Tibial artery (tissue), 4 donors: Measurements from ENCODE around the gene DMTF1.
A peak's percentile ranks its signal among the peaks of the same experiment; 100 is the strongest.

Experiments used
- DNase-seq, 2 donors: peaks; one replicate each; pipeline ENCODE4 v3.0.0-alpha.2; 2019
- H3K27ac ChIP-seq, 2 donors: fragments of 200-600 bp; sonication (generic) in 1 of 2; 1 replicate in 1 of 2; 2 replicates in 1 of 2; pipeline ENCODE4 v1.5.1; 2018 to 2019; ENCODE audit warnings: mild to moderate bottlenecking in 1 of 2
- H3K27me3 ChIP-seq, 2 donors: fragments of 200-600 bp; sonication (generic) in 1 of 2; one replicate each; pipeline versions ENCODE4 v1.5.1 to v1.6.0; 2016 to 2019
- H3K36me3 ChIP-seq, 3 donors: fragments of 200-600 bp; sonication (generic) in 2 of 3; one replicate each; pipeline ENCODE4 v1.5.1; 2016 to 2019; ENCODE audit warnings: mild to moderate bottlenecking in 2 of 3
- H3K4me1 ChIP-seq, 4 donors: fragments of 200-600 bp; sonication (generic) in 2 of 4; 1 replicate in 3 of 4; 2 replicates in 1 of 4; pipeline ENCODE4 v1.5.1; 2016 to 2019
- H3K4me3 ChIP-seq, 2 donors: fragments of 200-600 bp; sonication (generic) in 1 of 2; 1 replicate in 1 of 2; 2 replicates in 1 of 2; pipeline ENCODE4 v1.5.1; 2018 to 2019; ENCODE audit warnings: mild to moderate bottlenecking in 2 of 2
- H3K9me3 ChIP-seq, 3 donors: fragments of 200-600 bp; sonication (generic) in 1 of 3; one replicate each; pipeline ENCODE4 v1.5.1; 2016 to 2019
- intact Hi-C: fragments of 100-400 bp; cut with DNase I; formaldehyde crosslinking; loops from one replicate; pipeline ENCODE4 v1.15.0; 2023; ENCODE audit warnings: low total_unique reads
- TF ChIP-seq, protein P1 (sequence below), 2 experiments: fragments of 200-600 bp in 1 of 2; fragments of 450-650 bp in 1 of 2; IDR thresholded peaks; one replicate each; pipeline ENCODE4 v1.5.1; 2017 to 2019; ENCODE audit warnings: antibody characterized with exemption in 2 of 2, mild to moderate bottlenecking in 1 of 2, moderate library complexity in 1 of 2

DMTF1 gene

DNA sequence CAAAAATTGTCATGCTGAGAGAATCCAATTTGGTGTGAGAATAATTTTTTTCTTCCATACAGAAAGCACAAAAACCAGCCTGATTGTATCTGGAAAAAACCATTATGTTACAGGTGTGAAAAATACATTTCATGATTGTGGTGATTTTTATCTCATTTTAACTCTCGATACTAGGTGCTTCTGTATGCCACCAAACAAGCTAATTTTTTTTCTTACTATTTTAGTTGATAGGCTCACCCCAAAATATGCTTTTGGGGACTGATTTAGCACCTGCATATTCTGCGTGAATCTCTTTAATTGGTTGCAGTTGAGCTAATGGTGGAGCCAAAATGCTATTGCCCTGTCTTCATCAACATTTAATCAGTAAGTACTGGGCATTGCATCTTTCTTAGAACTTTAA, 1.9 kb downstream of the DMTF1 start:
- TF ChIP-seq, protein P1, sequence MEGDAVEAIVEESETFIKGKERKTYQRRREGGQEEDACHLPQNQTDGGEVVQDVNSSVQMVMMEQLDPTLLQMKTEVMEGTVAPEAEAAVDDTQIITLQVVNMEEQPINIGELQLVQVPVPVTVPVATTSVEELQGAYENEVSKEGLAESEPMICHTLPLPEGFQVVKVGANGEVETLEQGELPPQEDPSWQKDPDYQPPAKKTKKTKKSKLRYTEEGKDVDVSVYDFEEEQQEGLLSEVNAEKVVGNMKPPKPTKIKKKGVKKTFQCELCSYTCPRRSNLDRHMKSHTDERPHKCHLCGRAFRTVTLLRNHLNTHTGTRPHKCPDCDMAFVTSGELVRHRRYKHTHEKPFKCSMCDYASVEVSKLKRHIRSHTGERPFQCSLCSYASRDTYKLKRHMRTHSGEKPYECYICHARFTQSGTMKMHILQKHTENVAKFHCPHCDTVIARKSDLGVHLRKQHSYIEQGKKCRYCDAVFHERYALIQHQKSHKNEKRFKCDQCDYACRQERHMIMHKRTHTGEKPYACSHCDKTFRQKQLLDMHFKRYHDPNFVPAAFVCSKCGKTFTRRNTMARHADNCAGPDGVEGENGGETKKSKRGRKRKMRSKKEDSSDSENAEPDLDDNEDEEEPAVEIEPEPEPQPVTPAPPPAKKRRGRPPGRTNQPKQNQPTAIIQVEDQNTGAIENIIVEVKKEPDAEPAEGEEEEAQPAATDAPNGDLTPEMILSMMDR (IDR thresholded peaks at IDR 0.05), result no peak
- peaks cover 0 to 65% (median 30%) of the 10 kb centered on the region in 4 donors for H3K4me1 ChIP-seq
- H3K36me3 ChIP-seq, result no peaks in the 10 kb centered on the region
- H3K4me3 ChIP-seq, result peak overlapping the region; percentile 85
- no peaks in the 10 kb centered on the region for H3K9me3 ChIP-seq
- no peak for DNase-seq
- intact Hi-C loops, result loop anchor here (5.0 kb wide), 1 partner anchor 97 kb away; the partner anchor contains the start of gene ELAPOR2
- H3K27me3 ChIP-seq, result no peaks in the 10 kb centered on the region
- peak overlapping the region; percentile 99 for H3K27ac ChIP-seq

DNA sequence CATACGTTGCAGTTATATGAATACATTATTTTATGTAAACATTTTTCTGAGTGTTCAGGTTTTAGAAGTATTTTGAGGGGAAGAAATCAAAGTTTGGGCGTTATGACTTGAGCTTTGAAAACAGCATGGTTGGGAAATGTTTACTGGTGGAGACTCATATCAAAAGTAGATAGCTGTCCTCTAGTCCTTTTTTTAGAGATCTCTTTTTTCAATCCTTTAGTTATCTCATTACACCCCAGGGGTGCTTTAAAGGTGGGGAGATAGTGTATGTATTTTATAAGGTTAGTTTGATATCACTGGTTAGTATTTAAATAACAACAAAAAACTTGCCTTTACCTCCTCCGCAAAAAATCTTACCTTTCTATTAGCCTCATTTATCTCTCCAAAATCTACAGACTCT, 2.3 kb downstream of the DMTF1 start:
- H3K27ac ChIP-seq, result peak overlapping the region; percentile 1 to 99

DNA sequence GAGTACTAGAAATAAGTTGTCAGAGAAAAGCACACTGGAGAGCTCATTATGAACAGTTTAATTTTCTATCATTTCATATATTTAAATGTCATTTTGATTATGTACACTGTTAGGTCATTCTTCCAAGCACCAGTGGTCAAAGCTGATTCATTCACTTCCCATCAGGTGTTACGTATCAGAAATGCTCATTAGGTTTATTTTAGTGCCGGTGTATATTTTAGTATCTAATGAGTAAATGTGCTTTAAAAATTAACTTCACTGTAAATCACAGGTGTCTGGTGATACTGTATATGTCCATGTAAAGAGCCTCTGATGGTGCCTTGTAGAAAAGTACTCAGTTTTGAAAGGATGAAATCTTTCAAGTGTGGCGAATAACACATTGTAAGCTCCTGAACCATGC, 3.5 kb downstream of the DMTF1 start:
- Histone ChIP-seq H3K27me3 (no peaks in the 10 kb centered on the region), H3K4me3 (peak overlapping the region in 1 of 2 donors; percentile 85)
- intact Hi-C loops, result no loop called here

More for the DNA sequence above, 2.3 kb downstream of the DMTF1 start:
- no peaks in the 10 kb centered on the region for H3K27me3 ChIP-seq
- H3K4me3 ChIP-seq, result peak overlapping the region; percentile 85
- TF ChIP-seq, protein P1 (IDR thresholded peaks at IDR 0.05), result no peak
- no peaks in the 10 kb centered on the region for H3K9me3 ChIP-seq
- H3K4me1 ChIP-seq, result peaks cover 0 to 69% (median 34%) of the 10 kb centered on the region in 4 donors
- DNase-seq, result no peak
- intact Hi-C loops, result loop anchor here (5.0 kb wide), 1 partner anchor 97 kb away; the partner anchor contains the start of gene ELAPOR2
- H3K36me3 ChIP-seq, result no peaks in the 10 kb centered on the region

DNA sequence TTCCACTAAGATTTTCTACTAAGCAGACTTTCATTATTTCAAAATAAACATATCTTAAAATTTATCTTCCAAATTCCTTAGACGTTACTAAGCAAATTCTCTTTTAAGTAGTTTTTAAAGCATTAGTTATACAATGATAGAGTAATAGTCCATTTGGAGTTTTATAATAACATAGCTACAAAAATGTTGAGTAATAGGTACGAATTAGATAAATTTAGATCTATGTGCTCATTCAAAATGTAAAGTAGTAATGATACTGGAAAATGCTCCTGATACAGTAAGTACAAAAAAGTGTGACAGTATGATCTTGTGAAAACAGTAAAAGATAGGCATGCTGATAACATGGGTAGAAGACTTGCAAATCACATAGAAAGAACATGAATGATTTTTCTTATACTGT, 4.5 kb downstream of the DMTF1 start:
- no peak for DNase-seq
- TF ChIP-seq, protein P1 (IDR thresholded peaks at IDR 0.05), result no peak
- H3K27me3 ChIP-seq, result no peaks in the 10 kb centered on the region
- peak overlapping the region; percentile 17 to 99 for H3K27ac ChIP-seq
- H3K4me1 ChIP-seq, result peaks cover 0 to 76% (median 37%) of the 10 kb centered on the region in 4 donors
- H3K9me3 ChIP-seq, result no peaks in the 10 kb centered on the region
- H3K36me3 ChIP-seq, result no peaks in the 10 kb centered on the region
- peak overlapping the region in 1 of 2 donors; percentile 12 for H3K4me3 ChIP-seq
- intact Hi-C loops, result no loop called here

More for the DNA sequence above, 3.5 kb downstream of the DMTF1 start:
- H3K9me3 ChIP-seq, result no peaks in the 10 kb centered on the region
- no peak for DNase-seq
- peak overlapping the region; percentile 18 to 99 for H3K27ac ChIP-seq
- TF ChIP-seq, protein P1 (IDR thresholded peaks at IDR 0.05), result no peak
- peaks cover 0 to 79% (median 36%) of the 10 kb centered on the region in 4 donors for H3K4me1 ChIP-seq
- H3K36me3 ChIP-seq, result no peaks in the 10 kb centered on the region

DNA sequence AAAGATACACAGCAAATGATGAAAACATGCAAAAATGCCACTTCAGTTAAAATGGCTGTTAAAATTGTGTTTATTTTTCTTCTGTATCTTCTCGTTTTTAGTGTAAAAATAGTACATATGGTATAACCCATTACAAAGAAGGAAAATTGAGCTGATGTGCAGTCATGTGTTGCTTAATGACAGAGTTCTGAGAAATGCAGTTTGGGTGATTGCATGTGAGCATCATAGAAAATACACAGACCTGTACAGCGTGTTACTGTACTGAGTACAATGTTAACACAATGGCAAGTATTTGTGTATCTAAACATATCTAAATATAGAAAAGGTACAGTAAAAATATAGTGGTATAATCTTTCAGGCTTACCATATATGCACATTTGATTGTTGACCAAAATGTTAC, 7.3 kb downstream of the DMTF1 start:
- TF ChIP-seq, protein P1 (IDR thresholded peaks at IDR 0.05), result no peak
- Histone ChIP-seq H3K9me3 (no peaks in the 10 kb centered on the region), H3K4me3 (no peak overlapping the region), H3K27me3 (no peaks in the 10 kb centered on the region), H3K36me3 (peaks cover 0 to 12% (median 8%) of the 10 kb centered on the region in 3 donors), H3K27ac (no peak overlapping the region), H3K4me1 (peaks cover 0 to 66% (median 36%) of the 10 kb centered on the region in 4 donors)
- no peak for DNase-seq
- intact Hi-C loops, result no loop called here
